ENCODE data around the gene CPNE7.
A peak's percentile ranks its signal among the peaks of the same experiment; 100 is the strongest.

CPNE7 gene

DNA sequence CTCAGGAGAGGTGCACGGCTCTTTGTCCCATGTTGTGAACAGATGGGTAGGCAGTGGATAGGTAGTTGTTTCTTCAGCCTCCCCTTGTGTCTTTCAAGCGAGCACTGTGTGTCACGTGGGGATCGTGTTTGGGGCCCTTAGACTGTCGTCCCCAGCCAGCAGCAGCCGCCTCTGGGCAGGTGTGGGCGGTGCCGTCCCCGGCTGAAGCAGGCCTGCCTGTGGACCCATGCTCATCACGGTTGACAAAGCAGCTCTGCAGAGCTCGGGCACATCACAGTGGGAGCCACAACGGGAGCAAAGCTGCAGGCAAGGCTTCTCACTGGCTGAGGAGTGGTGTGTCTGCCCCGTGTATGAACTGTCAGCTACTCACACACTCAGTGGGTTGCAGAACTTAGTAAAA is 19.8 kb upstream of the CPNE7 start:
- TF ChIP-seq GATA1 (IDR thresholded peaks at IDR 0.05; ENCODE audit: low read depth, low read length) (no peak), POLR2A (IDR thresholded peaks at IDR 0.05; ENCODE audit: low read length) (no peak)

DNA sequence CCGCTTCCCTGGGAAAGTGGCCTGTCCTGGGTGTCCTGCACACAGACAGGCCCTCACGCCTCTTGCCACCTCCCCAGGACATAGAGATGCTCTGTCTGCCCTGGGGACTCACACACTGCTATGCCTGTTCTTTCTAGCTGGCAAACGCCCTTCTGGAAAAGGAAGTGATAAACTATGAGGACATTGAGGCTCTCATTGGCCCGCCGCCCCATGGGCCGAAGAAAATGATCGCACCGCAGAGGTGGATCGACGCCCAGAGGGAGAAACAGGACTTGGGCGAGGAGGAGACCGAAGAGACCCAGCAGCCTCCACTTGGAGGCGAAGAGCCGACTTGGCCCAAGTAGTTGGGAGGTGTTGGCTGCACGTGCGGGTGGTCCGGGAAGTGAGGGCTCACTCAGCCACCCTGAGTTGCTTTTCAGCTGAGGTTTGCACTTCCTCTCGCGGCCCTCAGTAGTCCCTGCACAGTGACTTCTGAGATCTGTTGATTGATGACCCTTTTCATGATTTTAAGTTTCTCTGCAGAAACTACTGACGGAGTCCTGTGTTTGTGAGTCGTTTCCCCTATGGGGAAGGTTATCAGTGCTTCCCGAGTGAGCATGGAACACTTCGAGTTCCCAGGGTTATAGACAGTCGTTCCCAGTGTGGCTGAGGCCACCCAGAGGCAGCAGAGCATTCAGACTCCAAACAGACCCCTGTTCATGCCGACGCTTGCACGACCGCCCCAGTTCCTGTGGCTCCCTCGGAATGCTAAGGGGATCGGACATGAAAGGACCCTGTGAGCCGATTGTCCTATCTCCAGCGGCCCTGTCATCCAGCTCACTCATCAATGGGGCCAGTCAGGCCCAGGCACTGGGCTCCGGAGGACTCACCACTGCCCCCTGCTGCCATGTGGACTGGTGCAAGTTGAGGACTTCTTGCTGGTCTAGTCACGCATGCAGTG is 18.5 kb upstream of the CPNE7 start:
- TF ChIP-seq GATA1 (IDR thresholded peaks at IDR 0.05; ENCODE audit: low read depth, low read length) (no peak), POLR2A (IDR thresholded peaks at IDR 0.05; ENCODE audit: low read length) (no peak)
- peak; percentile 84 to 88 for DNase-seq

More for the DNA sequence above, 19.8 kb upstream of the CPNE7 start:
- no peak for DNase-seq

DNA sequence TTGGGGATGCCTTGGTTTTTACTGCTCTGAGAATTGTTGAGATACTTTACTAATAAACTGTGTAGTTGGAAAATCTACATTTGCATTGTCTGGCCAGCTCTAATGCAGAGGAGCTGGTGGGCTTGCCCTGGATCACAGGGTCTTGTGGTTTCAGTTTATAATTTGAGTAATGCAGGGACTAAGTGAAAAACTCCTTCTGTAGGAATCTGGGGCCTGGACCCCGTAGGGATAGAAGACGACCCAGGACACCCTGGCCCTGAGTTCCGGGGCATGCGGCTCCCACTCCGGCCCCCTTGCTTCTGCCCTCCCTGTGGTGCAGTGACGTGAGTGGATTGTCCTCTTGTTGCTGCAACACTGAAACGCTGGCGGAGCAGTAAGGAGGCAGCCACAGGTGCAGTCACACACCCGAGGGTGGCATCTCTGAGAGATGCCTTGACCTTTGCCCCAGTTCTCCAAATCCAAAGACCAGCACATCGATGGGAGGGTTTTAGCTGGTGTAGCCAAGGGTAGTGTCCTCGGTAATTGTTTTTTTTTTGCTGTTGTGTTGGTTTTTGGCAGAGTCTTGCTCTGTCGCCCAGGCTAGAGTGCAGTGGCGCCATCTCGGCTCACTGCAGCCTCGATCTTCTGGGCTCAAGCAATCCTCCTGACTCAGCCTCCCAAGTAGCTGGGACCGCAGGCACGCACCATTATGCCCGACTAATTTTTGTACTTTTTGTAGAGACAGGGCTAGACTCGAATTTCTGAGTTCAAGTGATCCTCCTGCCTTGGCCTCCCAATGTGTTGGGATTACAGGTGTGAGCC is 17.7 kb upstream of the CPNE7 start:
- TF ChIP-seq GATA1 (IDR thresholded peaks at IDR 0.05; ENCODE audit: low read depth, low read length) (no peak), POLR2A (IDR thresholded peaks at IDR 0.05; ENCODE audit: low read length) (no peak)
- DNase-seq, result no peak

GRCh38 chr16:89560378-89561141 is 15.0 kb upstream of the CPNE7 start, which contains the start of gene RPL13:
Gene RPL13 (plus strand): TSS chr16:89560682. CDS start chr16:89560960, 278 bp downstream.
- DNase-seq, result peak; percentile 95 to 96
- TF ChIP-seq POLR2A (IDR thresholded peaks at IDR 0.05; ENCODE audit: low read length) (peak; percentile 98), GATA1 (IDR thresholded peaks at IDR 0.05; ENCODE audit: low read depth, low read length) (no peak)

DNA sequence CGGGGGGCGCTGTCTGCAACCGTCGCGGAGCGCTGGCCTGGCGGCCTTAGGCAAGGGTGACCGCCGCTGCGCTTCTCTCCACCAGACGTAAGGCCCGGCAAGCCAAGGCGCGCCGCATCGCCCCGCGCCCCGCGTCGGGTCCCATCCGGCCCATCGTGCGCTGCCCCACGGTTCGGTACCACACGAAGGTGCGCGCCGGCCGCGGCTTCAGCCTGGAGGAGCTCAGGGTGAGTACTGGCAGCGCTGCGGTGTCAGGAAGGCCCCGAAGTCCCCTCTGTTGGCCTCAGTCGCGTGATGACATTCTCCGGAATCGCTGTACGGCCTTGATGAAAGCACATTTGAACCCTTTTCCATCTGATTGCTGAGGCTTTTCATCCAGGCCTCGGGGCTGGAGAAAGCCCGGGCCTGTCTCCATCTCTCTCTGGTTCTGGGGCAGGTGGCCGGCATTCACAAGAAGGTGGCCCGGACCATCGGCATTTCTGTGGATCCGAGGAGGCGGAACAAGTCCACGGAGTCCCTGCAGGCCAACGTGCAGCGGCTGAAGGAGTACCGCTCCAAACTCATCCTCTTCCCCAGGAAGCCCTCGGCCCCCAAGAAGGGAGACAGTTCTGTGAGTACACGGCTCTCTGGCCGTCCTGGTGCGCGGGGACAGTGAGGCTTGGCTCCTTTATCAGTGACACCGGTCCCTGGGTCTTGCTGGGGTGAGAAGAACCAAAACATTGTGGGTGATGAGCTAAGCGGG is 14.2 kb upstream of the CPNE7 start:
- TF ChIP-seq POLR2A (IDR thresholded peaks at IDR 0.05; ENCODE audit: low read length), result no peak
- no peak for TF ChIP-seq GATA1 (IDR thresholded peaks at IDR 0.05; ENCODE audit: low read depth, low read length)
- peak; percentile 53 to 76 for DNase-seq

- no peak for DNase-seq
- TF ChIP-seq GATA1 (IDR thresholded peaks at IDR 0.05; ENCODE audit: low read depth, low read length) (no peak), POLR2A (IDR thresholded peaks at IDR 0.05; ENCODE audit: low read length) (no peak)
Measured at GRCh38 chr16:89561884-89562599, 13.5 kb upstream of the CPNE7 start.

DNA sequence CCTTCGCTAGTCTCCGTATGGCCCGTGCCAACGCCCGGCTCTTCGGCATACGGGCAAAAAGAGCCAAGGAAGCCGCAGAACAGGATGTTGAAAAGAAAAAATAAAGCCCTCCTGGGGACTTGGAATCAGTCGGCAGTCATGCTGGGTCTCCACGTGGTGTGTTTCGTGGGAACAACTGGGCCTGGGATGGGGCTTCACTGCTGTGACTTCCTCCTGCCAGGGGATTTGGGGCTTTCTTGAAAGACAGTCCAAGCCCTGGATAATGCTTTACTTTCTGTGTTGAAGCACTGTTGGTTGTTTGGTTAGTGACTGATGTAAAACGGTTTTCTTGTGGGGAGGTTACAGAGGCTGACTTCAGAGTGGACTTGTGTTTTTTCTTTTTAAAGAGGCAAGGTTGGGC is 12.6 kb upstream of the CPNE7 start:
- no peak for TF ChIP-seq GATA1 (IDR thresholded peaks at IDR 0.05; ENCODE audit: low read depth, low read length)
- no peak for TF ChIP-seq POLR2A (IDR thresholded peaks at IDR 0.05; ENCODE audit: low read length)

GRCh38 chr16:89563639-89564392 is 11.7 kb upstream of the CPNE7 start:
- no peak for DNase-seq
- no peak for TF ChIP-seq GATA1 (IDR thresholded peaks at IDR 0.05; ENCODE audit: low read depth, low read length)
- TF ChIP-seq POLR2A (IDR thresholded peaks at IDR 0.05; ENCODE audit: low read length), result no peak

More for the DNA sequence above, 12.6 kb upstream of the CPNE7 start:
- no peak for DNase-seq

- TF ChIP-seq GATA1 (IDR thresholded peaks at IDR 0.05; ENCODE audit: low read depth, low read length) (no peak), POLR2A (IDR thresholded peaks at IDR 0.05; ENCODE audit: low read length) (peak; percentile 62)
- DNase-seq, result peak in 1 of 2 experiments; percentile 38
Measured at GRCh38 chr16:89564476-89565255, 10.9 kb upstream of the CPNE7 start.

DNA sequence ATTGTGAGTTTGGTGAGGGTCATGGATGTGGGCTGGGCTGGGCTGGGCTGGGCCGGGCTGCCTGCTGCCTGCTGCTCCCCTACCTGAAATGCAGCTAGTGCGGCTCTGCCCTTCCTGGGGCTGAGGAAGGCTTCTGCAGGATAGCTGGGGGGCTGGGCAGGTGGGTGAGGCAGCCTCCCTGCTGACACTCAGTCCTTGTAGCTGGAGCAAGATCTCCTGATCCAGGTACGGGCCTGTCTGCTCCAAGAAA is 10.4 kb upstream of the CPNE7 start:
- DNase-seq, result no peak
- TF ChIP-seq GATA1 (IDR thresholded peaks at IDR 0.05; ENCODE audit: low read depth, low read length) (no peak), POLR2A (IDR thresholded peaks at IDR 0.05; ENCODE audit: low read length) (no peak)

Data from erythroblast (primary cell).